Neural cell (in vitro differentiated cells): ENCODE data around the gene AKT1.

Experiments used
- TAF1 ChIP-seq: IDR thresholded peaks from 2 replicates; pipeline ENCODE4 v1.6.1; 2012; ENCODE audit warnings: low read depth
- TF ChIP-seq, protein P1 (sequence below): fragments of 450-650 bp; IDR thresholded peaks from 2 replicates; pipeline ENCODE4 v1.5.1; 2014; ENCODE audit warnings: antibody characterized with exemption, mild to moderate bottlenecking, moderate library complexity; ENCODE audit not compliant: poor library complexity, severe bottlenecking

DNA sequence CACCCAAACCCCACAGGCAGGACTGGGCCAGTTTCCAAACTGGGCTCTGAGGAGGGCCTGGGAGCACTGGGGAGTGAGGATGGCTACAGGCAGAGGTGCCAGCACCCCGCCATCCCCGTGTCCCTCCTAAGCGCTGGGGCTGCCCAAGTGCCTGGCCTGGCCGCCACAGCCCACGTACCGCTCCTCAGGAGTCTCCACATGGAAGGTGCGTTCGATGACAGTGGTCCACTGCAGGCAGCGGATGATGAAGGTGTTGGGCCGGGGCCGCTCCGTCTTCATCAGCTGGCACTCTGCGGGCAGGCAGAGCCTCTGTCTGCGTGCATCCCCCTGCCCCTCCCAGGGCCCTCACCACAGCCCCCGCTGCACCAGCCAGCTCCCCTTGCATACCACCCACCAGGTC is 19.1 kb downstream of the AKT1 start:
- TF ChIP-seq, protein P1, sequence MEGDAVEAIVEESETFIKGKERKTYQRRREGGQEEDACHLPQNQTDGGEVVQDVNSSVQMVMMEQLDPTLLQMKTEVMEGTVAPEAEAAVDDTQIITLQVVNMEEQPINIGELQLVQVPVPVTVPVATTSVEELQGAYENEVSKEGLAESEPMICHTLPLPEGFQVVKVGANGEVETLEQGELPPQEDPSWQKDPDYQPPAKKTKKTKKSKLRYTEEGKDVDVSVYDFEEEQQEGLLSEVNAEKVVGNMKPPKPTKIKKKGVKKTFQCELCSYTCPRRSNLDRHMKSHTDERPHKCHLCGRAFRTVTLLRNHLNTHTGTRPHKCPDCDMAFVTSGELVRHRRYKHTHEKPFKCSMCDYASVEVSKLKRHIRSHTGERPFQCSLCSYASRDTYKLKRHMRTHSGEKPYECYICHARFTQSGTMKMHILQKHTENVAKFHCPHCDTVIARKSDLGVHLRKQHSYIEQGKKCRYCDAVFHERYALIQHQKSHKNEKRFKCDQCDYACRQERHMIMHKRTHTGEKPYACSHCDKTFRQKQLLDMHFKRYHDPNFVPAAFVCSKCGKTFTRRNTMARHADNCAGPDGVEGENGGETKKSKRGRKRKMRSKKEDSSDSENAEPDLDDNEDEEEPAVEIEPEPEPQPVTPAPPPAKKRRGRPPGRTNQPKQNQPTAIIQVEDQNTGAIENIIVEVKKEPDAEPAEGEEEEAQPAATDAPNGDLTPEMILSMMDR: no peak
- no peak for TF ChIP-seq TAF1
